HG03175 (cell line): ENCODE results near the gene RAP1GAP2.
A peak's percentile ranks its signal among the peaks of the same experiment; 100 is the strongest.
"Not testable (repeated sequence)": the region's sequence is repeated elsewhere in the genome, so short reads cannot be mapped to it uniquely, and the experiment has no call there.

Source experiments
- ATAC-seq: cut with Tn5 transposase; IDR thresholded peaks from one replicate; pipeline ENCODE4 v1.9.1; 2021; ENCODE audit warnings: mild to moderate bottlenecking, moderate library complexity; ENCODE audit not compliant: unreplicated experiment

RAP1GAP2 gene

DNA sequence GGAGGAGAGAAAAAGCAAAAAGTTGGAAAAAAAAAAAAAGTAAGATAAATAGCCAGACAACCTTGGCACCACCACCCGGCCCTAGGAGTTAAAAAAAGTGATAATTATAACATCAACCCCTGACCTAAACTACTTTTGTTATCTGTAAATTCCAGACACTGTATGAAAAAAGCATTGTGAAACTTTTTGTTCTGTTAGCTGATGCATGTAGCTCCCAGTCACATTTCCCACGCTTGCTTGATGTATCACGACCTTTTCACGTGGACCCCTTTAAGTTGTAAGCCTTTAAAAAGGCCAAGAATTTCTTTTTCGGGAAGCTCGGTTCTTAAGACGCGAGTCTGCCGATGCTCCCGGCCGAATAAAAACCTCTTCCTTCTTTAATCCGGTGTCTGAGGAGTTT is 10.9 kb upstream of the RAP1GAP2 start:
- not testable (repeated sequence) for ATAC-seq

DNA sequence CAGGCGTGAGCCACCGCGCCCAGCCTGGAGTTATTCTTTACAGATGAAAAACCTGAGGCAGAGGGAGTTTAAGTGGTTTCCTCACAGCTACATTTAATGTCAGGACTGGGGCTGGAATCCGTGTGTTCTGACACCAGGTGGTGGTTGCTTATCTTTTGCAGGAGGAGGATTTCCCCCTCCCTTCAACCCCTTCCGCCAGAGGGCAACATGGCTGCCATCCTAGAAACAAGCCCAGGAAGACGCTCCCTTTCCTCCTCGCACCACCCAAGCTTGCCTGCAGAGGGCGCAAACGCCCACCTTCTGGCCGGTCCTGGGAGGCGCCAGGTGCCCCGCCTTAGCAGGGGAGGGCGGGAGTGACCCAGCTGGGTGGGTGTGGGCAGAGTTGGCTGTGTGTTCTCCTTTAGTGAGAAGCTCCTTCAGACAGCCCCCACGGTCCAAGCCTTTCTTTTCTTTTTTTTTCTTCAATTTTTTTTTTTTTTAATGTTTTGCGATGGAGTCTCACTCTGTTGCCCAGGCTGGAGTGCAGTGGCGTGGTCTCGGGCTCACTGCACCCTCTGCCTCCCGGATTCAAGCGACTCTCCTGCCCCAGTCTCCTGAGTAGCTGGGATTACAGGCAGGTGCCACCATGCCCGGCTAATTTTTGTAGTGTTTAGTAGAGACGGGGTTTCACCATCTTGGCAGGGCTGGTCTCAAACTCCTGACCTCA is 9.9 kb upstream of the RAP1GAP2 start:
- ATAC-seq = peak; percentile 73

DNA sequence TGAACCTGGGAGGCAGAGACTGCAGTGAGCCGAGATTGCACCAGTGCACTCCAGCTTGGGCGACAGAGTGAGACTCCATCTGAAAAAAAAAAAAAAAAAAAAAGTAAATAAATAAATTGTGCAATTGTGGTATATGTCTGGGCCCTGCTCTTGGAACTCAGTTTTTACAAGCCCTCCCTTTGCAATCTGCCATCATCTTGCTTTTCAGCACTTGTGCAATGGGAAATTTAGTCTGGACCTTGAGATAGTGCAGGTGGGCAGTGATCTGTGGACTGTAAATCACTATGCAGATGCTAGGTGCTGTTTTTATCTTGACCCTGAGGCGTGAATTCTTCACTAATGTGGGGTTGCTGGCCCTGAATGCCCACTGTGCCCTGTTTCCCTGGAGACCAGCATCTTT is 6.5 kb upstream of the RAP1GAP2 start:
- no peak for ATAC-seq

DNA sequence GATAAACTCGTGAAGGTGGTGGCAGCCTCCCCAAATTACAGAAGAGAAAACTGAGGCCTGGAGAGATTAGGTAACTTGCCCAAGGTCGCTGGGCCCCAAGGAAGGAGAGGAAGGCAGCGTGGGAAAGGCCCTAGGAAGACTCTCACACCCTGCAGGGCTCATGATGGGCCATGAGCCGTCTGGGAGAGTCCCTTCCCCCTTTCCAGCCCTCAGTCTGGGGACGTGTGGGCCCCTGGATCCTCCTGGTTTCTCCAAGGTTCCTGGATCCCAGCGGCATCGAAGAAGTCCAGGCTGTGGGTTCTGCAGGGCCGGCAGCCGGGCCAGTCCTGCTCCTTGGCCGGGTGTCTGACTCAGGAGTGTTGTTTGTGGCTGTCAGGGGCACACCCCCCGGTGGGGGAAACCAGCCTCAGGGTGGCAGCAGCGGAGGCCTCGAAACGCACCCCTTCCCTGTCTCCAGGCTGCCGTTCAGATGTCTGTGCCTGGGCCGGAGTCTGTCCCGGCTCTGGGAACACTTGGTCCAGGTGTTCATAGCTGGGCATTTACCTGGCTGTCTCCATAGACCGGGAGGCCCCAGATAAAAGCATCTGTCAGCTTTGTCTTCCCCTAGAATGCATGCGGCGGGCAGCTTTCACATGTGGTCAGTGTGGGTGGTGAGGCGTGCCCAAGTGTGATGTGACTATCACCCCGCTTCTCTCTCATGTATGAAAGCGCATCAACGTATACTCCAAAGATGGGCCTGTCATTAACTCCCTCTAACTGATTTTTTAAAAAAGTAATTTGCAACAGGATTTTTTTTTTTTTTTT is 3.7 kb upstream of the RAP1GAP2 start:
- ATAC-seq = no peak

DNA sequence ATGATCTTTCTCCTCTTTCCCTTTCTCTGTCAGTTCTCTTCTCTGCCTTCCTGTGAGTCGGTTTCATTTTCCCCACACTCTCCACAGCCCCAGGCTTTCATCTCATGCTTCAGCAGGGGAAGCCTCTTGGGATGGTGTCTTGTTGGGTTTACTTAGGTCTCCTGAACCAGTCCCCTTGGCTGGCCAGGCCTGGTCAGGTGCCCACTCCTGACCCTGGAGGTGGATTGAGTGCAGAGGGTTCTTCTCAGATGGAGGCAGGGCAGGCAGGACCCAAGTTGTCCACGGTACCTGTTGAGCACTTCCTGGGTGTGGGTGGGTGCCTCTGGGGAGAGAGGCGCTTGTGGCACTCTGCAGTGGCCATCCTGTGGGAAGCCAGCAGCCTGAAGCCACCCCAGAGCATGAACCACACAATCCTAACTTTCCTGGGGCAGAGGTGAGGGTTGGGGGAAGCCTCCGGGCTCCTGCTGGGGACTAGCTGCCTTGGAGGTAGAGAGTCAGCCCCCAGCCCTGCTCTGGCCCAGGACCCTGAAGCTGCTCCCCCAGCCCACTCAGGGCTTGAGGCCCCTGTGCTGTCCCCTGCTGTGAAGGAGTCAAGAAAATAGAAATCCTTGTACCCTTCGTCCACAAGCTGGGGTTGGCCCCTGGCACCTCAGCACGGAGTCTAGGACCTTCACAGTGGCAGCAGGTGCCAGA is 2.0 kb upstream of the RAP1GAP2 start:
- ATAC-seq = no peak

DNA sequence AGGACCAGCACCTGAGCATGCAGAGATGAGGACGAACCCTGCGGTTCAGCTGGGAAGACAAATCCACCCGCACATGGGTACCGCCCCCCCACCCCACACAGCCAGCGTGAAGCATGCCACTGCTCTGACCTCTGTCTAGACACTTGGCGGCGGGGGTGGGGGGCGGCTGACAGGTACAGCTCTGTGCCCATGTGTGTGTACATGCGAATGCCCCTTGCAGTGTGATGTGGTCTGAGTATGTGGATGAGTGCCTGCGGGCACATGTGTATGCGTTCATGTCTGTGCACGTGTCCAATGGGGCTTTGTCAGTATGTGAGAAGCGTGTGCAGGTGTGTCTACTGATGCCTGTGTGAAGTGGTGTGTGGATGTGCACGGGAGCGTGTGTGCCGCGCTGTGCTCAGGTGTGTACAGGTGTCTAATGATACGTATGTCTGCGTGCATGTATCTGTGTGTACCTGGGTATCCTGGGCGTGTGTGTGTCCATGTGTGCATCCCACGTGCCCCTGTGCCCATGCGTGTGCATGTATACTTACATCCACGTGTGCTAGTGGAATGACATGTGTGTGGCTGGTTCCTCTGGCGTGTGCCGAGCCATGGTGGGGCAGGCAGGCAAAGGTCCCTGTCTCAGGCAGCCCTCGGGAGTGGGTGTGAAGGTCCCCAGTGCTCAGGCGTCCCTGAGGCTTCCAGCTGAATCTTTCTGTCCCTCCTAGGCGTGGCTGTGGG is 636 bp upstream of the RAP1GAP2 start:
- no peak for ATAC-seq

DNA sequence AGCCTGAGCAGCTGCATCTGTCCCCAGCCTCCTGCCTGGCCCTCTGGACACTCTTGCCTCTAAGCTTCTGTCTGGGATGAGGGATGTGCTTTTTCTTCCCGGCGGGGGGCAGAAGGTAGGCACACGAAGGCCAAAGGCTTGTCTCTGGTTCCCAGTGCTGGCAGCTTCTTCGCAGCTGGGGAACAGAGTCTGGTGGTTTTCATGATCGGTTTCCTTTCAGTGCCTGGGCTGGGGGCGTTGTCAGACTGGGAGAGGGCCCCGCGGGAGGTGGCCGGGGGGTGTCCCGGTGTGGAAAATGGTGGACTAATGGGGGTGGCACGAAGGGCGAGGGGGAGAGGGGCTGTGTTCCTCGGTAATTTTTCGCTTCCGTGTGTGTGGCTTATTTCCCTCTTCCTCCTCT is 988 bp downstream of the RAP1GAP2 start:
- no peak for ATAC-seq

DNA sequence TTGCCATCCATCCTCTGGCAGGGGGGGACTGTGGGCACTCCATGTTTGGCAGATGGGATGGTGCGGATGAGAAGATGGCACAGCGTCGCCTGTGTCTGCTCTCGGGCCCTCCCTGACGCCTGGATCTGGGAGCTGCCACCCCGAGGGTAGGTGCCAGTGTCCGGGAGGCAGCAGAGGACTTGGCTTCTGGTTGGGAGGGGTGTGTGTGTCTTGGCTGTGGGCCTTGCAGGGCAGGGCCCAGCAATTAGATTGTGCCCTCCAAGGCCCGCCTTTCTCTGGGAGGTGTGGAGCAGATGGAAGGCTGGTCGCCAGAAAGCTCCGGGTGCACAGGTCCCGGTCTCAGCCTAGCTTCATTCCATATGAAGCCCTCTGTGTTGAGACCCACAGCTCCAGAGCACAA is 1.4 kb downstream of the RAP1GAP2 start:
- ATAC-seq = no peak

DNA sequence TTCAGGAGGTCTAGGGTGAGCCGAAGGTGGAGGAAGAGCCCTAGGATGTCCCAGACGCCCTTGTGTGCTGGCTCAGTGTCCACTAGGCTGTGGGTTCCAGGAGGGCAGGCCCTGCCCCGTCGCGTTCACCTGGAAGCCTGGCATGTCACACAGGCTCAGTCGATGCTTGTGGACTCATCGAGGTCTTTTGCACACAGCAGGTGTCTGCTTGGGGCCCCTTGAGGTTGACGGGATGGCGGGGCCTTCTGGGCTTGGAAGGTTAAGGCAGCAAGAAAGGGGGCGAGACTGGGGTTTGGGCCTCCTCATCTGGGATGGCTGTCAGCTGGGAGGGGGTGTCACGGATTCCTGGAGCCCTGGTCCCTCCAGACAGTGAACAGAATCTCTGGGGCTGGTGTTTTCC is 1.9 kb downstream of the RAP1GAP2 start:
- ATAC-seq = no peak

DNA sequence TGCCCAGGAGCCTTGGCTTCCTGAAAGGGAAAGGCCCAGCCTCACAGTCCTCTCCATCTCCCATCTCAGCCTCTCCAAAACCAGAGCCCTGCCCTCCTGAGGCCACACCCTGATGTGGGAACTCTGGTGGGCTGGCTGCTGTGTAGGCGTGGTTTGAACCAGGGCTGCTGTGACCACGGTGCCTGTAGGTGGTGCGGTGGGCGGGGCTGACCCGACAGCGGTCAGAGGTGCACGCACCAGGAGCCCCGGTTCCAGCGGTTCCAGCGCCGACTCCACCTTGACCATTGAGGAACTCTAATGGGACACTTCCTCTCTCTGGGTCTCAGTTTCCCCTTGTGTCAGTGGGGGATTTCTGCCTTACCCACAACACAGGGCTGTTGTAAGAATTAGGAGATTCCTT is 2.4 kb downstream of the RAP1GAP2 start:
- ATAC-seq = no peak

DNA sequence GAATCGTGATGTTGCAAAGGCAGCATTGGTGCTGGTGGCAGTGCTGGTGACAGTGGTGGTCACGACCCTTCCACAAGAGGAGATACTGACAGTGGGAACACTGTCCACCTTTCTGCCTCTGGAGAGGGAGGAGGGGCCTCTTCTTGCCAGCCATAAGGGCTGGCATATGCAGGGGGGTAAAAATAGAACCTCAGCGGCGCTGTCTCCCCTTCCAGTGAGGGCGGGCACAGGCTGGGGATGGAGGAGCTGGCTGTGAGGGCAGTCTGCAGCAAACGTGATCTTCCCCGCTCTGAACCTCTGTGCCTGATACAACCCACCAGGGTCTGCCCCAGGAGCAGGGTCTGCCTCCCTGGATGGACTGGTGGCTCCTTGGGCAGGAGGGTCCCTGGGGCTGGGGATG is 3.4 kb downstream of the RAP1GAP2 start:
- no peak for ATAC-seq

DNA sequence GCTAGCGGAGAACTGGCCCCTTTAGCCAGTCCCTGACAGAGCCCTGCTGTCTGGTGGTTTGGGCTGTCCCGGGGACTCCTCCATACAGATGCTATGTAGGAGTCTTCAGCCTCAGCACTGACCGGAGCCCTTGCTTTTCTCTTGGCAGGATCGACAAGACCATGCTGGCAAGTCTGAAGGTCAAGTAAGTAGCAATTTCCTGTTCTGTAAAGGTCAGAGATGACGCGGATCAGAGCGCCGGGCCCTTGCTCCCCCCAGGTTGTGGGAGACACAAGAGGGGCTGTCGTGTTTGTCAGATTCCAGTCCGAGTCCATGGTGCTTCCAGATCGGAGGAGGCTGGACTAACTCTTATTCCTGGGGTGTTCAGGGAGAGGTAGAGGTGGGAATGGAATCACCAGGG is 4.1 kb downstream of the RAP1GAP2 start:
- ATAC-seq = no peak

DNA sequence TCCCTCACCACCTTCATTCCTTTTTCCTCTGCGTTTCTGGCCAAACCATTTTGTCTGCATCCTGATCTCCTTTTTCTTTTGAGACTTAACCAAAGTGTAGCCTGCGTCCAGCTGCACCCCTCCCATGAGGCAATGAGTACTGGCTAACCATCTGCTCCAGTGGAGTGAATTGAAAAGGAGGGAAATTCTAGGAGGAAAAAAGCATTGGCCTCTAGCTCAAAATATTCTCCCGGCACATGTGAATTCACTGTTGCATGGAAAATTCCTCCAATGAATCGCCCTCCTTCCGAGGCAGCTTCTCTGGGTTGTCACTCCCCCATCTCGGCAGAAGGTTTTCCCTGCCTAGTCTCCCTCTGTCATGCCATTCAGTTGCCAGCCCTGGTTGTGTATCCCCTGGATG is 5.6 kb downstream of the RAP1GAP2 start:
- no peak for ATAC-seq

DNA sequence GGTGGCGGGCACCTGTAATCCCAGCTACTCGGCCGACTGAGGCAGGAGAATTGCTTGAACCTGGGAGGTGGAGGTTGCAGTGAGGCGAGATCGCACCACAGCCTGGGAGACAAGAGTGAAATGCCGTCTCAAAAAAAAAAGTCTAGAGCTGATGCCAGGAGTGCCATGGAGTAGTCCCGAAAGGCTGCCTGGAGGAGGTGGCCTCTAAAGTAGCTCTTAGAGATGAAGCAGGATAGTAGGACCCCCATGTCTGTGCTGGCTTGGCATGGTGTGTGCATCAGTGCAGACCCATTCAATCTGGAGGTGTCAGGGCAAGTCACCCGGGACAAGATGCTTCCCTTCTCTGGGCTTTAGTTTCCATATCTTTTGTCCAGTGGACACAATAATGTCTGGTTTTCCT is 6.3 kb downstream of the RAP1GAP2 start:
- ATAC-seq = no peak

DNA sequence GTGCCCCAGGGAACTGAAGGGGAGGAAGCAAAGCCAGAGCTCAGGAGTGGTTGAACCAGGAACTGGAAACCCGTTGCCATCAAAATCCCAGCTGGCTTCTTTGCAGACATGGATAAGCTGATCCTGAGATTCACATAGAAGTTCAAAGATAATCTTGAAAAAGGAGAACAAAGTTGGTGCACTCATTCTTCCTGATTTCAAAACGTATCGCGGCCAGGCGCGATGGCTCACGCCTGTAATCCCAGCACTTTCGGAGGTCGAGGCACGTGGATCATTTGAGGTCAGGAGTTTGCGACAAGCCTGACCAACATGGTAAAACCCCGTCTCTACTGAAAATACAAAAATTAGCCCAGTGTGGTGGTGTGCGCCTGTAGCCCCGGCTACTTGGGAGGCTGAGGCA is 7.1 kb downstream of the RAP1GAP2 start:
- no peak for ATAC-seq

DNA sequence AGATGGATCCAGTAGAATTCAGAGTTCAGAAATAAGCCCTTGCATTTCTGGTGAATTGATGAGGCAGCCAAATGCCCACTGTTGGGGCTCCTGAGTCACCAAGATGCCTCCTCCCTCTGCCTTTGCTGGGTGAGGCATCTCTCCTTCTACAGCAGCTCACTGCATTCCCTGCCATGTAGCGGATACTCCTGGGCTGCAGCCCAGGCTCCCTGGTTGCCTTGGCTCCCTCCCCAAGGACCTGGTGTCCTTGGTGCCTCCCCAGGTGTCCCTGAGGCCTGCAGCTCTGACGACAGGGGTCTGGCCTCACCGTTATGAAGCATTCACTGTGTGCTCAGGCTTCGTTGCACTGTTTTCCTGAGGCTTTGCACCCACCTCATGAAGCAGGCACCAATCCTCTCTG is 7.7 kb downstream of the RAP1GAP2 start:
- ATAC-seq = no peak

DNA sequence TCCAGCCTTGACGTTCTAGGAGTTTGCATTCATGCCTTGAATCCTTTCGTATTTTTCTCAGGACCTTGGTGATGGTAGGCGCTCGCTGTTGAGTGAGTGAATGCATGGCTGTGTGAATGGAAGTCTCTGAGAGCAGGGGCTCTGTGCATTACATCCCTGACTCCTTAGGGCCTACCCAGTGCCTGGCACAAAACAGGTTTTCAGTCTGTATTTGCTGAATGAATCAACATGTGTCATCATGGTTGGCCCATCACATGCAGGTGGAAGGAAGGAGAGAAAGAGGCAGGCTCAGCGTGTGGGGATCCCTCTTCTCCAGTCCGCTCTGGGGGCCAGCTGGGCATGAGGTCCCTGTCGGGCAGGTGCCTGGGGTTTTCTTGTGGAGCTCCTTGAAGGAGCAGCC is 8.7 kb downstream of the RAP1GAP2 start:
- ATAC-seq = no peak

DNA sequence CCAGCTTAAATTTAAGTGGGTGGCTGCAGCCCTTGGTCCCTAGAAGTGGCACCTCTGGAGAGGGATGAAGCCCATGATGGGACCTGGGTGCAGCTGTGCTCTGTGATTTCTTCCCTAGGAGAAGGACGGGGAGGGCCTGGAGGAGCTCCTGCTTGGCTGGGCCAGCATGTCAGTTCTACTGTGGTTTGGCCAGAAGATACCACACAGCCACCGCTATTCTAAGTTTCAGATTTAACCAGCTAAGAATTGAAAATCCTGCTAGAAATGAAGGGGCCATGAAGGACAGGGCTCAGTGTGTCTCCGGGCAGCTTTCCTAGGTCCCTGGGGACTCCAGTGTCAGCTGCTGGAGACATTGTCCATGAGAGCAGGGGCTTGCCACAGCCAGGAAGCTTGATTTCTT is 9.7 kb downstream of the RAP1GAP2 start:
- ATAC-seq = no peak

DNA sequence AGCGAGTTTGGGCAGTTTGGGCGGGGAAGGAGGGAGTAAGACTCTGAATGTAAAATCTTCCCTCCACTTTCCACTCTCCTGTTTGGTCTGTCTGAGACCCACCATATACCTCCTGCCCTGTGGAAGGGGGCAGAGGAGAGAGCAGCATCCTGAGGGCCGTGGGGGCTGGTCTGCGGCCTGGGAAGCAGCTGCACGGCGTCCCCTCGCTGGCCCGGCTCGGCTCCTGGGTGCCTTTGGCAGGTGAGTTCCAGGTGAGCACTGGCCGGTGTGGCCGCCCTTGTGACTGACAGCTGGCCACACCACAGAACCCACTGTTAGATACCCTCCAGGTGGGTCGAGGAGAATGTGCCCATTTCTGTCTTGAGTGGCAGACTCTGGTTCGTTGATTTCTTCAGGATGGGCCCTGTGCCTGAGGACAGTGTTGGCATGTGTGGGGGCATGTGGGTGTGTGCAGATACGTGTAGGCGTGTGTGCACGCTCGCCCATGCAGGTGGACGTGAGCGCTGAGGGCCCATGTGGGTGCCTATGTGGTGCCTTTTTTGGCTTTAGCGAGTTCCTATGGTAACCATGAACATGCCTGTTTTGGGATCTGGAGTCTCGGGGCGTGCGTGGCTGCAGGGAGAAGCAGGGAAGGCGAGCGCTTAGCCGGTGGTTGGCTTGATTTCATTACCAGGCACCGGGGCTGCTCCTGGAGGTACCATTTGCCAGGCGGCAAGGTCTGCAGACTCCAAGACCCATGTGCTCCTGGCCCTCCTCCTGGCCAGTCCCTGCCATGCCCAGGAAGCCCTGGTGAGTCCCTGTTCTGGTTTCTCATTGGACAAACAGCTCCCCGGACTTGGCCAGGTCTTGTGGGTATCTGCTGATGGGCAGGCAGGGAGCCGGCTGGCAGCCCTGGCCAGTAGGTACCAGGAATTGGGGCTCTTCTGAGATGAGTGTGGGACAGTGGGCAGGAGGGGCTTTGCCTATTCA is 12.4 kb downstream of the RAP1GAP2 start:
- ATAC-seq = no peak

DNA sequence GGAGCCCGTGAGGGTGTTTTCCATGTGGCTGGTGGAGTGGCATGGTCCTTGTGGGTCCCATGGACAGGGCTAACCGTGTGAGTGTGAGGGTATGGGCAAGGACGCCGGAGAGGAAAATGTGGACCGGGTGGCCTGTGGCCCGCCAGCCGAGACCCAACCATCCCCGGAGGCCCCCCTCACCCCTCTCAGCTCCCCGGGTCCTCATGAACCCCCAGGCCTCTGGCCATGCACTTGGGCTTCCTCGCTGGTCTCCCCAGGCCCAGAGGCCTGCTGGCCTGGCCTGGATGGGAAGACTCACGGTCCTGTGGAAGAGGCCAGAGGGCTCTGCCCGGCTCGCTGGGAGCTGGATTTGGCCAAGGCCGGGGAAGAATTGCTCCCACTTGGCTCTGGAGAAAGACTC is 13.1 kb downstream of the RAP1GAP2 start:
- ATAC-seq = no peak
